ENCODE measurements around the gene MARCHF11.

GRCh38 chr5:16159636-16160035 is 20.0 kb downstream of the MARCHF11 start:
- TF ChIP-seq CTCF (IDR thresholded peaks at IDR 0.05) (no peak), EP300 (IDR thresholded peaks at IDR 0.05) (no peak)

Measured in upper lobe of left lung (tissue), 4 donors.